HS-27A (cell line): ENCODE results near the gene STK16.
A peak's percentile ranks its signal among the peaks of the same experiment; 100 is the strongest.
"Not testable (repeated sequence)": the region's sequence is repeated elsewhere in the genome, so short reads cannot be mapped to it uniquely, and the experiment has no call there.

Source experiments
- DNase-seq: peaks from one replicate; pipeline ENCODE4 v3.0.0-alpha.2; 2012; ENCODE audit warnings: low read depth, missing footprints

Gene STK16

GRCh38 chr2:219271021-219271420, 25.7 kb downstream of the STK16 start:
- no peak for DNase-seq

GRCh38 chr2:219272356-219272755, 27.1 kb downstream of the STK16 start:
- DNase-seq = no peak

GRCh38 chr2:219272995-219273394, 27.7 kb downstream of the STK16 start:
- DNase-seq = no peak

- no peak for DNase-seq
Observed at GRCh38 chr2:219273937-219274336, 28.7 kb downstream of the STK16 start.

- peak; percentile 49 for DNase-seq
Observed at GRCh38 chr2:219274361-219274921, 29.2 kb downstream of the STK16 start.

GRCh38 chr2:219277703-219278654, 32.7 kb downstream of the STK16 start:
- no peak for DNase-seq

GRCh38 chr2:219278655-219279150, 33.4 kb downstream of the STK16 start:
- no peak for DNase-seq

- peak; percentile 77 for DNase-seq
Observed at GRCh38 chr2:219279151-219279915, 34.1 kb downstream of the STK16 start, which contains the start of gene DNAJB2. DNAJB2 (plus strand) TSS chr2:219279366; CDS start chr2:219279834, 468 bp downstream.

GRCh38 chr2:219279916-219280516, 34.7 kb downstream of the STK16 start:
- DNase-seq = no peak

GRCh38 chr2:219280651-219281050, 35.4 kb downstream of the STK16 start:
- no peak for DNase-seq

GRCh38 chr2:219281588-219281987, 36.3 kb downstream of the STK16 start:
- DNase-seq = no peak

GRCh38 chr2:219282375-219282774, 37.1 kb downstream of the STK16 start:
- no peak for DNase-seq

- no peak for DNase-seq
Observed at GRCh38 chr2:219282943-219283581, 37.8 kb downstream of the STK16 start.

- no peak for DNase-seq
Observed at GRCh38 chr2:219284501-219285372, 39.5 kb downstream of the STK16 start.

GRCh38 chr2:219285373-219285735, 40.1 kb downstream of the STK16 start:
- no peak for DNase-seq

GRCh38 chr2:219285894-219286425, 40.7 kb downstream of the STK16 start:
- no peak for DNase-seq

- DNase-seq = no peak
Observed at GRCh38 chr2:219286436-219287115, 41.3 kb downstream of the STK16 start.

GRCh38 chr2:219287116-219287440, 41.8 kb downstream of the STK16 start:
- DNase-seq = not testable (repeated sequence)

- no peak for DNase-seq
Observed at GRCh38 chr2:219287580-219288265, 42.4 kb downstream of the STK16 start.
